ENCODE data around the gene TARBP2.

TARBP2 gene

GRCh38 chr12:53486736-53487487 is 14.2 kb upstream of the TARBP2 start:
- no peak for DNase-seq (ENCODE audit: low read depth)
- TF ChIP-seq CTCF (conservative IDR thresholded peaks at IDR 0.05; ENCODE audit: low read depth, low read length): no peak
- H3K4me3 ChIP-seq (ENCODE audit: low read depth, low read length): no peak overlapping the region

- no peak for DNase-seq (ENCODE audit: low read depth)
- no peak overlapping the region for H3K4me3 ChIP-seq (ENCODE audit: low read depth, low read length)
- no peak for TF ChIP-seq CTCF (conservative IDR thresholded peaks at IDR 0.05; ENCODE audit: low read depth, low read length)
These were observed 11.7 kb upstream of the TARBP2 start for GRCh38 chr12:53489242-53489864.

GRCh38 chr12:53492188-53492587 is 8.9 kb upstream of the TARBP2 start:
- no peak for TF ChIP-seq CTCF (conservative IDR thresholded peaks at IDR 0.05; ENCODE audit: low read depth, low read length)
- DNase-seq (ENCODE audit: low read depth): no peak
- peak overlapping the region; percentile 65 for H3K4me3 ChIP-seq (ENCODE audit: low read depth, low read length)

- DNase-seq (ENCODE audit: low read depth): peak; percentile 93
- peak overlapping the region; percentile 65 for H3K4me3 ChIP-seq (ENCODE audit: low read depth, low read length)
- TF ChIP-seq CTCF (conservative IDR thresholded peaks at IDR 0.05; ENCODE audit: low read depth, low read length): no peak
These were observed 8.1 kb upstream of the TARBP2 start for GRCh38 chr12:53492830-53493609.

- TF ChIP-seq CTCF (conservative IDR thresholded peaks at IDR 0.05; ENCODE audit: low read depth, low read length): no peak
- H3K4me3 ChIP-seq (ENCODE audit: low read depth, low read length): peak overlapping the region; percentile 65
- no peak for DNase-seq (ENCODE audit: low read depth)
These were observed 7.3 kb upstream of the TARBP2 start for GRCh38 chr12:53493610-53494391.

- peak; percentile 95 for DNase-seq (ENCODE audit: low read depth)
- TF ChIP-seq CTCF (conservative IDR thresholded peaks at IDR 0.05; ENCODE audit: low read depth, low read length): no peak
- H3K4me3 ChIP-seq (ENCODE audit: low read depth, low read length): peak overlapping the region; percentile 8
These were observed 5.0 kb upstream of the TARBP2 start for GRCh38 chr12:53495903-53496751.

Data from choroid plexus epithelial cell (primary cell).